Measurements from ENCODE around the gene OR7A5. TPM values are rescaled to one million over a fixed set of nuclear protein-coding genes. Genes with fewer than 3 reads are reported as not detected.
"Not testable (repeated sequence)": the region's sequence is repeated elsewhere in the genome, so short reads cannot be mapped to it uniquely, and the experiment has no call there.

The OR7A5 gene
- total RNA-seq, 1 donor from 2014 or later = not detected

DNA sequence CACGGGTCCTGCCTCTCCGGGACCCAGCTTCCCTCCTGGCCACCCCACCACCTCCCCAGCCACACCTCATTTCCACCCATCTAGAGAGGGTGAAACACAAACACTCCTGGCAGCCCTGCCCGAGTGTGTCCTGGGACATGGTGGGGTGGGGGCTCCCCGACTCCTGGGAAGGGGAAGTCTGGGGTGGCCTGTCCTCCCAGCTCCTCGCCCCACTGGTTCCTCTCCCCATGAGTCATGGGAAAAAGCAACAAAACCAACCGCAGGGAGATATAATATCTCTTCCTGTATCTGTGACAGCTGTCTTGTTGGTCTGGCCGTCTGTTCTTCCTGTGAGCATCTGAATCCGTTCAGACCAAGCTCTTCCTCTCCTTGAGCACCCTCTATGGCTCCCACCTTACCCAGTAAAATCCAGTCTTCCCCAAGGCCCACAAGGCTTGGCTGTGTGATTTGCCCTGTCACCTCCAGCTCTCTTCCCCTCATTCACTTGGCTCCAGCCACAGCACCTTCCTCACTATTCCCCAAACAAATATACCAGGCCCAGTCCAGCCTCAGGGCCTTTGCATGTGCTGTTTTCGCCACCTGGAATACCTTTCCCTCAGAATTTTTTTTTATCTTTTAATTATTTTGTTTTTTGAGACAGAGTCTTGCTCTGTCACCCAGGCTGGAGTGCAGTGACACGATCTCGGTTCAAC is 49.7 kb downstream of the OR7A5 start:
- not testable (repeated sequence) for DNase-seq (ENCODE audit: extremely low read depth, low read depth, low spot score)

DNA sequence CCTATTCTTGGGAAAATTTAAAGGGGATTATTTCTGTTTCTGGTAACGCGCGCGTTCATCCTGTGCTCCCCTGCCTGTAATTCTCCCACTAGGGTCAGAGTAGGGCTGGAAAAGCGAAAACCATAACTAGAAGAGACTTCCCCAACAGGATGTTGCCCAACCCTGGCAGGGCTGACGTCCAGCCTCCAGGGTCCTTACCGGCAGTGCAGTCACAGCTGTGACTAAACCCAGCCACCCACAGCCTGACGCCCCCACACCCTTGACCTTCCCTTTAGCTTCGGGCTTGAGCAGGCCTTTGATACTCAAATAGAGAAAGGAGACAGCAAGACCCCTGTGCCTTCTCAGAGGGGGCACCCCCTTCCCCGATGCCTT is 50.3 kb downstream of the OR7A5 start:
- not testable (repeated sequence) for DNase-seq (ENCODE audit: extremely low read depth, low read depth, low spot score)

DNA sequence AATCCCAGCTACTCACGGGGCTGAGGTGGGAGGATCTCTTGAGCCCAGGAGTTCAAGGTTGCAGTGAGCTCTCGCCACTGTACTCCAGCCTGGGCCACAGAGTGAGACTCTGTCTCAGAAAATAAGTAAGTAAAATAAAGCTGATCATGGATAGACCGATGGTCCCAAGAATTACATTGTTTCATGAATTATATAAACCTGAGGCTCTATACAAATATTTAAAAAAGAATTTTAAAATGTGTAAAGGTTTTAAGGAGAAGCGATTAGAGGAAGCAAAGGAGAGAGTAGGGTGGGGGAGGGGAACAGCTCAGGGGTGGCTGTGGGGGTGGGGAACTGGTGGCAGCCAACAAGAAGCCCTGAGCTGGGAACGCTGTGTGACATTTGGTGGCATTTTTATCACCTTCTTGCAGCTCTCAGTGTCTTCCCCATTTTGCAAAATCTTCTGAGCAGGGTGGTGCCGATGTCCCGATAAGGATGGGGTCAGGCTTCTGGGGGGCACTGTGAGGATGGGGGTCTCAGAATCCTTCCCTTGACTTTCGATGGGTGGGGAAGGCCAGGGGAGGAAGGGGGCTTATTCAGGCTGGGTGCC is 51.5 kb downstream of the OR7A5 start:
- not testable (repeated sequence) for DNase-seq (ENCODE audit: extremely low read depth, low read depth, low spot score)

DNA sequence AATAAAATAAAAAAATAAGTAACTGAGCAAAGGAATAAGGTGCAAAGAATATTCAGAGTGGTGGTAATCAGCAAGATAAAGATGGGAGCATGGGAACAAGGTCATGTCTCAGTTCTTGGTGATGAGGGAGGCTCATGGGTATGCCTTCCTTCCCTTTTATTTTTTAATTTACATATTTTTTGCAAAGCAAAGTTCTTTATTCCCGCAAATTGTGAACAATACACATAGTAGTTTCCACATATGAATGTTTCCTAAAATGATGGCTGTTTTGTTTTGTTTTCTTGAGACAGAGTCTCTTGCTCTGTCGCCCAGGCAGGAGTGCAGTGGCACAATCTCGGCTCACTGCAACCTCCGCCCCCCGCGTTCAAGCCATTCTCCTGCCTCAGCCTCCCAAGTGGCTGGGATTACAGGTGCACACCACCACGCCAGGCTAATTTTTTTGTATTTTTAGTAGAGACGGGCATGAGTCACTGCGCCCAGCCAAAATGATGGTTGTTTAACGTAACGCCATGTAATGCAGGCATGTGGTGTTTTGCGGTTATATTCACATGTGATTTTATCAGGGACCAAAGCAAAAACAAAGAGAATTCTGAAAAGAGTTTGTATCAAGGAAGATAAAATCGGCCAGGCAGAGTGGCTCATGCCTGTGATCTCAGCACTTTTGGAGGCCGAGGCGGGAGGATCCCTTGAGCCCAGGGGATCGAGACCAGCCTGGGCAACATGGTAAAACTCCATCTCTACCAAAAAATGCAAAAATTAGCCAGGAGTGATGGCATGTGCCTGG is 52.2 kb downstream of the OR7A5 start:
- DNase-seq (ENCODE audit: extremely low read depth, low read depth, low spot score) = no peak

GRCh38 chr19:14781713-14782536 is 53.1 kb downstream of the OR7A5 start:
- not testable (repeated sequence) for DNase-seq (ENCODE audit: extremely low read depth, low read depth, low spot score)

DNA sequence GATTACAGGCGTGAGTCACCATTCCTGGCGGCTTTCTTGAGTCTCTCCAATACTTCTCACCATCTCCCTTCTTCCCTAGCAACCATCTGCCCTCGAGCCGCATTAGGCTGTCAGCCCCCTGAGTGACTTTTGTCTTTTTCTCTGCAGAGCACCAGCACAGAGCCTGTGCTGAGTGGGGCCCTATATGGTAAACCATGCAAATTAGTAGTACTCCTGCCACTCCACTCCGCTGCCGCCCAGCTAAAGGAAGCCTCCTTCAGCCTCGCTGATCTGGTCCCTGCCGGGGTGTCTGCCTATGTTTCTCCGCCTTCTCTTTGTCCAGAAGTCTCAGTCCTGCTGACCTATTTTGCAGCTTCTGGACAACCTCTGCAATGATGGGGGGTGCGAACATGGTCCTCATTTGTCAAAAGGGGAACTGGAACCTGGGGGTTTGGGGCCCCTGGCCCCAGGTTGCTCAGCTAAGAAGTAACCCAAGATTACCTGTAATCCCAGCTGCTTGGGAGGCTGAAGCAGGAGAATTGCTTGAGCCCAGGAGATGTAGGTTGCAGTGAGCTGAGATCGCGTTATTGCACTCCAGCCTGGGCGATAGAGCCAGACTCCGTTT is 54.3 kb downstream of the OR7A5 start:
- not testable (repeated sequence) for DNase-seq (ENCODE audit: extremely low read depth, low read depth, low spot score)

- DNase-seq (ENCODE audit: extremely low read depth, low read depth, low spot score) = no peak
Observed at GRCh38 chr19:14779151-14779550, 55.8 kb downstream of the OR7A5 start.

DNA sequence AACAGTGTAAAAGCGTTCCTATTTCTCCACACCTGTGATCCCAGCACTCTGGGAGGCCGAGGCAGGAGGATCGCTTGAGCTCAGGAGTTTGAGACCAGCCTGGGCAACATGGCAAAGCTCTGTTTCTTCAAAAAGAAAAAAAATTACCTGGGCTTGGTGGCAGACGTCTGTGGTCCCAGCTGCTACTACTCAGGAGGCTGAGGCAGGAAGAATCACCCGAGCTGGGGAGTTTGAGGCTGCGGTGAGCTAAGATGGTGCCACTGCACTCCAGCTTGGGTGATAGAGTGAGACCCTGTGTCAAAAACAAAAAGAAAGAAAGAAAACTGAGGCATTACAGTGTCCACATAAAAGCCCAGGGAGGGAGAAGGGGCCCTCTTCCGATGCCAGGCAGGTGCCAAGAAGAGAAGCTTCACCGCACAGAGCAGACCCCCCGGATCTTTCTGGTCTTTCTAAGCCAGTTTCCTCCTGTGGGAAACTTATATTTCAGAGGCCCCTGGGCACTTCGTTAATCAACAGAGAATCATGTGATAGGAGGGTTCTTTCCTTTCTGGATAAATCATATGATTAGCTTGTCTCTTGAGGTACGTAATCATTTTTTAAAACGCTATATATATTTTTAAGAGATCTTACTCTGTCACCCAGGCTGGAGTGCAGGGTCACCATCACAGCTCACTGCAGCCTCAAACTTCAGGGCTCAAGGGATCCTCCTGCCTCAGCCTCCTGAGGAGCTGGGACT is 56.7 kb downstream of the OR7A5 start, which contains the start of gene ADGRE2:
ADGRE2 (minus strand) TSS at position 451 of the 736 bp plus-strand sequence. CDS start 1,804 bp downstream, outside the sequence.
- not testable (repeated sequence) for DNase-seq (ENCODE audit: extremely low read depth, low read depth, low spot score)

- DNase-seq (ENCODE audit: extremely low read depth, low read depth, low spot score) = not testable (repeated sequence)
Observed at GRCh38 chr19:14777645-14778044, 57.3 kb downstream of the OR7A5 start.

Other genes starting within 250 kb of the OR7A5 start
- gene ADGRE3, start 160.3 kb downstream of the OR7A5 start, total RNA-seq = not detected in 2 replicates
- gene ZNF333, start 145.1 kb downstream of the OR7A5 start, total RNA-seq = 7.3 and 22.3 TPM in 2 replicates
- gene ADGRE2, start 56.6 kb downstream of the OR7A5 start, total RNA-seq = 0.06 and 0.10 TPM in 2 replicates
- not detected in 2 replicates for gene OR7C1, start within 50 bp of the OR7A5 start, total RNA-seq
- not detected in 2 replicates for gene OR7A10, start 13.7 kb upstream of the OR7A5 start, total RNA-seq
- not detected in 2 replicates for gene OR7A17, start 50.9 kb upstream of the OR7A5 start, total RNA-seq
- gene OR7C2, start 106.3 kb upstream of the OR7A5 start, total RNA-seq = not detected in 2 replicates
- not detected in 2 replicates for gene SLC1A6, start 144.7 kb upstream of the OR7A5 start, total RNA-seq
- not detected in 2 replicates for gene CASP14, start 214.3 kb upstream of the OR7A5 start, total RNA-seq
- not detected in 2 replicates for gene OR1I1, start 247.0 kb upstream of the OR7A5 start, total RNA-seq